Measurements from ENCODE around the gene NRG2.

DNA sequence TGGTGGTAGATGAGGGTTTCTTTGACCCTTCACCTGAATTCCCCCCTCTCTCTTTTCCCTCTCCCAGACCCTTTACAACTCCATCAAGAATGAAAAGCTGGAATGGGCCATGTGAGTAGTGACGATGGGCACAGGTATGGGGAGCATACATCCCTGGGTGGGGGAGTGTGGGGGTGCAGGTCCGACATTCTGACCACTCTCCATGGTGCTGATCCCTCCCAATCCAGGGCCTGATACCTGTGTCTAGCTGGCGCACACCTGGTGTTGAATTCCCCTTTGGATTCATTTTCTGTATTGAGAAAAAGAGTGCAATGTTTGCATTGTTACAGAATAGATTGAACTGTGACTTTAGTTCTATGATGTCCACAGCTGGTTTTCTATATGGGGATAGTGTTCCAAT, 207.4 kb downstream of the NRG2 start:
- TF ChIP-seq CTCF (IDR thresholded peaks at IDR 0.05) (no peak), ZFX (IDR thresholded peaks at IDR 0.05; ENCODE audit: borderline replicate concordance) (no peak)

All from 22Rv1 (cell line).